ENCODE data around the gene SNAP91. TPM values are rescaled to one million over a fixed set of nuclear protein-coding genes. Genes with fewer than 3 reads are reported as not detected.
"Not testable (repeated sequence)": the region's sequence is repeated elsewhere in the genome, so short reads cannot be mapped to it uniquely, and the experiment has no call there.

SNAP91 gene
- total and polyA plus RNA-seq, 7 donors = 0.60 to 3.2 (median 2.0) TPM; not detected in 1

DNA sequence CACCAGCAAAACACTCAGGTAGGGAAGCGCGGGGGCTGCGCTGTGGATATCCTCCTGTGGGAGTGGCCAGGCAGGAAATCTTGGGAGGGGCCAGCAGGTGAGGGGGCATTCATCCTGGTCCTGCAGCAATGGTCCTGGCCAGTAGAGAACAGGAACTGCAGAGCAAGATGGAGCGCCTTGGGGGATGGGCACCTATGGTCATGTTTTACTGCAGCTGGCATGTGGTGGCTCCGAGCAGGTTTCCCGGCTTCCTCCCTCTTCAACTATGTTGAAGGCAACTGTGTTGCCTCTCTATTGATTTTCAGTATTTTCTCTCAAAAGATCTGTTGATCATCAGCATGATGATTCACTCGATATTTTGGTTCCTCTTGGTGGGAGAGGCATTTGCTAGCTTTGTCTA, 70.9 kb downstream of the SNAP91 start:
- H3K36me3 ChIP-seq = no peaks in the 10 kb centered on the region
- TF ChIP-seq EP300 (IDR thresholded peaks at IDR 0.05) (no peak), CTCF (IDR thresholded peaks at IDR 0.05) (no peak), POLR2A (IDR thresholded peaks at IDR 0.05) (no peak), POLR2AphosphoS5 (IDR thresholded peaks at IDR 0.05) (no peak)
- intact Hi-C loops (cut with DNase I) = no loop called here
- H3K4me3 ChIP-seq = no peak overlapping the region
- WGBS, 2 donors = 93 to 94% methylated on average over 7 of the region's 7 CpGs
- H3K27ac ChIP-seq = no peak overlapping the region
- no peaks in the 10 kb centered on the region for H3K27me3 ChIP-seq
- no peak for DNase-seq
- no peaks in the 10 kb centered on the region for H3K4me1 ChIP-seq
- no peaks in the 10 kb centered on the region for H3K9me3 ChIP-seq

DNA sequence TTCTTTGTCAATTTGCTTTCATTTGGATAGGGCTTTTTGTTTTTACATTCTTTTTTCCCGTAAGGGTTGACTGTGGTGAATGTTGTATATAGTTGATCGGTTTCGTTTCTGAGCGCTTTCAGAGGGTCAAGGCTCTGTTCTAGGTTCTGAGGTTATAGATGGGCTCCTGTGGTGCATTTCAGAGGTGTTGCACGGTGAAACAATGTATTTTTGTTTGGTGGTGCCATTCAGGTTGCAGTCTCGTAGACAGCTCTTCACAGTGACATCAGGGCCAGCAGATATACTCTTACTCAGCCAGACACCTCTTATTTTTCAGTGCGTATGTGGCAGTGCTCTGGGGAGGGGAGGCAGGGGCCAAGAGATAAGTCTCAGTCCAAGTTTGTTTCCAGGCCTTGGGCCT, 72.1 kb downstream of the SNAP91 start:
- Histone ChIP-seq H3K36me3 (no peaks in the 10 kb centered on the region), H3K27ac (no peak overlapping the region), H3K27me3 (no peaks in the 10 kb centered on the region), H3K4me3 (no peak overlapping the region), H3K9me3 (no peaks in the 10 kb centered on the region), H3K4me1 (no peaks in the 10 kb centered on the region)
- intact Hi-C loops (cut with DNase I) = no loop called here
- DNase-seq = no peak
- TF ChIP-seq CTCF (IDR thresholded peaks at IDR 0.05) (no peak), EP300 (IDR thresholded peaks at IDR 0.05) (no peak), POLR2A (IDR thresholded peaks at IDR 0.05) (no peak), POLR2AphosphoS5 (IDR thresholded peaks at IDR 0.05) (no peak)
- 84 to 86% methylated on average over 7 of the region's 7 CpGs for WGBS, 2 donors

DNA sequence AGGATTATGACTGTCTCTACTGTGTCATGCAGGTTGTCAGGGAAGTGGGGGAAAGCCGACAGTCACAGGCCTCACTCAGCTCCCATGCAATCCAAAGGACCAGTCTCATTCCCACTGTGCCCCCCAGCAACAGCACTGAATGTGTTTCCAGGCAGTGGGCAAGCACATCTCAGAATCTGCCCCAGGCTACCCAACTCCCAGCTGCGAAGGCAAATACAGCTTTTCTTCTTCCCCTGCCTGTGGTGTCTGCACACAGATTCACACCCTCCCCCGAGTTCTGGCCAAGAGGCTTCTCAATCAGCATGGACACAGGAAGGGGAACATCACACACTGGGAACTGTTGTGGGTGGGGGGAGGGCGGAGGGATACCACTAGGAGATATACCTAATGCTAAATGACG, 75.3 kb downstream of the SNAP91 start:
- Histone ChIP-seq H3K4me3 (no peak overlapping the region), H3K9me3 (no peaks in the 10 kb centered on the region), H3K36me3 (no peaks in the 10 kb centered on the region), H3K4me1 (no peaks in the 10 kb centered on the region), H3K27me3 (no peaks in the 10 kb centered on the region), H3K27ac (no peak overlapping the region)
- no peak for TF ChIP-seq POLR2AphosphoS5 (IDR thresholded peaks at IDR 0.05)
- TF ChIP-seq CTCF (IDR thresholded peaks at IDR 0.05) = no peak
- no peak for TF ChIP-seq EP300 (IDR thresholded peaks at IDR 0.05)
- TF ChIP-seq POLR2A (IDR thresholded peaks at IDR 0.05) = no peak
- 57 to 69% methylated on average over 5 of the region's 5 CpGs for WGBS, 2 donors
- intact Hi-C loops (cut with DNase I) = no loop called here
- no peak for DNase-seq

- TF ChIP-seq EP300 (IDR thresholded peaks at IDR 0.05) = no peak
- no peak for TF ChIP-seq CTCF (IDR thresholded peaks at IDR 0.05)
- TF ChIP-seq POLR2A (IDR thresholded peaks at IDR 0.05) = no peak
- TF ChIP-seq POLR2AphosphoS5 (IDR thresholded peaks at IDR 0.05) = no peak
- intact Hi-C loops (cut with DNase I) = no loop called here
- H3K4me1 ChIP-seq = no peaks in the 10 kb centered on the region
These were observed 75.8 kb downstream of the SNAP91 start for GRCh38 chr6:83633149-83633548.

GRCh38 chr6:83629908-83630307, 79.0 kb downstream of the SNAP91 start:
- 91 to 92% methylated on average over 4 of the region's 4 CpGs for WGBS, 2 donors
- H3K4me1 ChIP-seq; H3K4me3 ChIP-seq; intact Hi-C loops (cut with DNase I); H3K27ac ChIP-seq; H3K9me3 ChIP-seq; H3K36me3 ChIP-seq; DNase-seq; H3K27me3 ChIP-seq: not testable (repeated sequence)

More at GRCh38 chr6:83633149-83633548, 75.8 kb downstream of the SNAP91 start:
- Histone ChIP-seq H3K4me3 (no peak overlapping the region), H3K27ac (no peak overlapping the region), H3K36me3 (no peaks in the 10 kb centered on the region), H3K9me3 (no peaks in the 10 kb centered on the region), H3K27me3 (no peaks in the 10 kb centered on the region)
- no peak for DNase-seq
- WGBS, 2 donors = 55 to 81% methylated on average over 2 of the region's 2 CpGs
